Measurements from ENCODE around the gene ANKRD29.

DNA sequence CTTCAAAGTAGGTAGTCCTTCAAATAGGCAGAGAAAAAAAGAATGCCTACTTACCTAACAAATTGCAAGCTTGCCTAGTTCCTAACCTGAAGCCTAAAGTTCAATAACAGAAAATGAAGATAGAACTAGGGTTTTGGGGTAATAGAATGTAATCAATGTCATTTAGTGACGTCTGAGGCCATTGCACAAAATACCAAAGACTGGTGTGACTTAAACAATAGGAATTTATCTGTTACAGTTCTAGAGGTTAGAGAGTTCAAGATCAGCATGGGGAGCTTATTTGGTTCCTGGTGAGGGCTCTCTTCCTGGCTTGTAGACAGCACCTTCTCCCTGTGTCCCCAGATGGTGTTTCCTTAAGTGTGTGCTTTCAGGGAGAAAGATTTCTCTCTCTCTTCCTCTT lies 71.7 kb downstream of the ANKRD29 start:
- TF ChIP-seq, protein P1, sequence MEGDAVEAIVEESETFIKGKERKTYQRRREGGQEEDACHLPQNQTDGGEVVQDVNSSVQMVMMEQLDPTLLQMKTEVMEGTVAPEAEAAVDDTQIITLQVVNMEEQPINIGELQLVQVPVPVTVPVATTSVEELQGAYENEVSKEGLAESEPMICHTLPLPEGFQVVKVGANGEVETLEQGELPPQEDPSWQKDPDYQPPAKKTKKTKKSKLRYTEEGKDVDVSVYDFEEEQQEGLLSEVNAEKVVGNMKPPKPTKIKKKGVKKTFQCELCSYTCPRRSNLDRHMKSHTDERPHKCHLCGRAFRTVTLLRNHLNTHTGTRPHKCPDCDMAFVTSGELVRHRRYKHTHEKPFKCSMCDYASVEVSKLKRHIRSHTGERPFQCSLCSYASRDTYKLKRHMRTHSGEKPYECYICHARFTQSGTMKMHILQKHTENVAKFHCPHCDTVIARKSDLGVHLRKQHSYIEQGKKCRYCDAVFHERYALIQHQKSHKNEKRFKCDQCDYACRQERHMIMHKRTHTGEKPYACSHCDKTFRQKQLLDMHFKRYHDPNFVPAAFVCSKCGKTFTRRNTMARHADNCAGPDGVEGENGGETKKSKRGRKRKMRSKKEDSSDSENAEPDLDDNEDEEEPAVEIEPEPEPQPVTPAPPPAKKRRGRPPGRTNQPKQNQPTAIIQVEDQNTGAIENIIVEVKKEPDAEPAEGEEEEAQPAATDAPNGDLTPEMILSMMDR (IDR thresholded peaks at IDR 0.05), result no peak
- TF ChIP-seq POLR2AphosphoS5 (IDR thresholded peaks at IDR 0.05) (no peak), POLR2A (IDR thresholded peaks at IDR 0.05) (no peak)

Measured in prostate gland (tissue), 2 donors.